AG10803 (cell line): ENCODE data around the gene SGK1.

ENCODE experiments used
- DNase-seq: peaks from one replicate; pipeline ENCODE4 v3.0.0; 2010; ENCODE audit warnings: low read depth
- H3K4me3 ChIP-seq: 2 replicates; pipeline ENCODE4 v1.5.1; 2011; ENCODE audit warnings: mild to moderate bottlenecking, low read length, control low read depth
- CTCF ChIP-seq: conservative IDR thresholded peaks from 2 replicates; pipeline ENCODE4 v1.5.1; 2011; ENCODE audit warnings: mild to moderate bottlenecking, low read length, control low read depth, inconsistent platforms

The SGK1 gene

GRCh38 chr6:134233180-134233955, 84.5 kb downstream of the SGK1 start:
- H3K4me3 ChIP-seq = no peak overlapping the region
- no peak for TF ChIP-seq CTCF
- DNase-seq = no peak

GRCh38 chr6:134230940-134231339, 87.0 kb downstream of the SGK1 start:
- H3K4me3 ChIP-seq = no peak overlapping the region
- no peak for DNase-seq
- TF ChIP-seq CTCF = no peak

GRCh38 chr6:134230087-134230700, 87.7 kb downstream of the SGK1 start:
- no peak for TF ChIP-seq CTCF
- H3K4me3 ChIP-seq = no peak overlapping the region
- DNase-seq = no peak

GRCh38 chr6:134229520-134229919, 88.4 kb downstream of the SGK1 start:
- no peak overlapping the region for H3K4me3 ChIP-seq
- TF ChIP-seq CTCF = no peak
- no peak for DNase-seq

GRCh38 chr6:134223796-134224420, 94.0 kb downstream of the SGK1 start:
- peak; percentile 89 for DNase-seq
- TF ChIP-seq CTCF = no peak
- no peak overlapping the region for H3K4me3 ChIP-seq

GRCh38 chr6:134221250-134221649, 96.7 kb downstream of the SGK1 start:
- no peak for DNase-seq
- TF ChIP-seq CTCF = no peak
- no peak overlapping the region for H3K4me3 ChIP-seq

GRCh38 chr6:134217798-134218140, 100.1 kb downstream of the SGK1 start:
- DNase-seq = peak; percentile 56
- no peak for TF ChIP-seq CTCF
- no peak overlapping the region for H3K4me3 ChIP-seq
